GM12878 (cell line): ENCODE data around the gene PLEKHG2. TPM values are rescaled to one million over a fixed set of nuclear protein-coding genes. Genes with fewer than 3 reads are reported as not detected.
A peak's percentile ranks its signal among the peaks of the same experiment; 100 is the strongest.

Source experiments
- FOXK2 ChIP-seq: fragments of 450-650 bp; IDR thresholded peaks from 2 replicates; pipeline ENCODE4 v1.6.1; 2017; ENCODE audit warnings: mild to moderate bottlenecking, moderate library complexity
- LARP7 ChIP-seq: fragments of 450-650 bp; IDR thresholded peaks from 2 replicates; pipeline ENCODE4 v1.6.1; 2017; ENCODE audit warnings: mild to moderate bottlenecking
- MEF2A ChIP-seq: IDR thresholded peaks from 2 replicates; pipeline ENCODE4 v1.6.1; 2011; ENCODE audit warnings: low read depth, mild to moderate bottlenecking, low read length, moderate library complexity; ENCODE audit not compliant: insufficient read depth
- MTA3 ChIP-seq: IDR thresholded peaks from 2 replicates; pipeline ENCODE4 v1.6.1; 2012; ENCODE audit warnings: low read length, inconsistent platforms, borderline replicate concordance
- NFYA ChIP-seq: IDR thresholded peaks from 2 replicates; pipeline ENCODE4 v1.6.1; 2011; ENCODE audit warnings: low read depth, mild to moderate bottlenecking, low read length, improper control_type of control experiment, borderline replicate concordance
- POLR2AphosphoS5 ChIP-seq: IDR thresholded peaks from 2 replicates; pipeline ENCODE4 v1.6.1; 2011; ENCODE audit warnings: mild to moderate bottlenecking, low read length, inconsistent platforms
- SMAD1 ChIP-seq: fragments of 450-650 bp; IDR thresholded peaks from 2 replicates; pipeline ENCODE4 v1.6.1; 2018; ENCODE audit warnings: mild to moderate bottlenecking, low read depth; ENCODE audit not compliant: partially characterized antibody
- SUPT20H ChIP-seq: IDR thresholded peaks from 2 replicates; pipeline ENCODE4 v1.6.1; 2011; ENCODE audit warnings: low read depth, mild to moderate bottlenecking, low read length, moderate library complexity, borderline replicate concordance; ENCODE audit not compliant: control insufficient read depth
- TCF3 ChIP-seq: IDR thresholded peaks from 2 replicates; pipeline ENCODE4 v1.6.1; 2012; ENCODE audit warnings: low read depth, mild to moderate bottlenecking, low read length, borderline replicate concordance; ENCODE audit not compliant: insufficient read depth
- polyA plus RNA-seq, 11 experiments: library from polyadenylated mRNA; depleted of rRNA in 4 of 11; unstranded in 6 of 11; stranded (reverse) in 5 of 11; fragments of >200 nt; fragmentation: Nextera tagmentation in 4 of 11; fragmentation: Illumina TruSeq in 1 of 11; extraction: Ambion mirVana in 4 of 11; extraction: Trizol in 1 of 11; gene quantifications; 1 replicate in 1 of 11; 2 replicates in 10 of 11; pipeline versions ENCODE4 v1.2.1 to v1.2.3, GENCODE V29; 2011 to 2016; ENCODE audit warnings: inconsistent platforms in 2 of 11, missing spikeins in 2 of 11, low read depth in 1 of 11
- total RNA-seq, 4 experiments: library from RNA; depleted of rRNA in 3 of 4; stranded (reverse); fragments of >200 nt in 3 of 4; fragmentation: Illumina TruSeq in 1 of 4; extraction: Trizol in 1 of 4; gene quantifications; 2 replicates each; pipeline versions ENCODE4 v1.2.1 to v1.2.3, GENCODE V29; 2013 to 2021
- TF ChIP-seq, protein P1 (sequence below): fragments of 450-650 bp; IDR thresholded peaks from 2 replicates; pipeline ENCODE4 v1.6.1; 2017; ENCODE audit warnings: antibody characterized with exemption, mild to moderate bottlenecking, moderate library complexity
- TF ChIP-seq, protein P2 (sequence below): fragments of 150-350 bp; IDR thresholded peaks from 2 replicates; pipeline ENCODE4 v1.6.1; 2016; ENCODE audit warnings: low read depth, low read length
- TF ChIP-seq, protein P3 (sequence below): fragments of 450-650 bp; IDR thresholded peaks from 2 replicates; pipeline ENCODE4 v1.6.1; 2016; ENCODE audit warnings: mild to moderate bottlenecking
- TF ChIP-seq, protein P4 (sequence below): fragments of 450-650 bp; IDR thresholded peaks from 2 replicates; pipeline ENCODE4 v1.6.1; 2018; ENCODE audit warnings: borderline replicate concordance, mild to moderate bottlenecking; ENCODE audit not compliant: partially characterized antibody
- TF ChIP-seq, protein P5 (sequence below): IDR thresholded peaks from 2 replicates; pipeline ENCODE4 v1.6.1; 2011; ENCODE audit warnings: borderline replicate concordance, low read depth, mild to moderate bottlenecking, moderate library complexity, mixed read lengths, low read length; ENCODE audit not compliant: insufficient read depth; ENCODE audit errors: extremely low read length
- TF ChIP-seq, protein P6 (sequence below): fragments of 450-650 bp; conservative IDR thresholded peaks from 2 replicates; pipeline ENCODE4 v1.6.1; 2017; ENCODE audit warnings: mild to moderate bottlenecking, moderate library complexity

Gene PLEKHG2
- total and polyA plus RNA-seq, 10 of the 15 experiments (the other 5 are each of a cell fraction or from before 2014, with no cell fraction given) = 3.0 to 62.5 (median 17.2) TPM

DNA sequence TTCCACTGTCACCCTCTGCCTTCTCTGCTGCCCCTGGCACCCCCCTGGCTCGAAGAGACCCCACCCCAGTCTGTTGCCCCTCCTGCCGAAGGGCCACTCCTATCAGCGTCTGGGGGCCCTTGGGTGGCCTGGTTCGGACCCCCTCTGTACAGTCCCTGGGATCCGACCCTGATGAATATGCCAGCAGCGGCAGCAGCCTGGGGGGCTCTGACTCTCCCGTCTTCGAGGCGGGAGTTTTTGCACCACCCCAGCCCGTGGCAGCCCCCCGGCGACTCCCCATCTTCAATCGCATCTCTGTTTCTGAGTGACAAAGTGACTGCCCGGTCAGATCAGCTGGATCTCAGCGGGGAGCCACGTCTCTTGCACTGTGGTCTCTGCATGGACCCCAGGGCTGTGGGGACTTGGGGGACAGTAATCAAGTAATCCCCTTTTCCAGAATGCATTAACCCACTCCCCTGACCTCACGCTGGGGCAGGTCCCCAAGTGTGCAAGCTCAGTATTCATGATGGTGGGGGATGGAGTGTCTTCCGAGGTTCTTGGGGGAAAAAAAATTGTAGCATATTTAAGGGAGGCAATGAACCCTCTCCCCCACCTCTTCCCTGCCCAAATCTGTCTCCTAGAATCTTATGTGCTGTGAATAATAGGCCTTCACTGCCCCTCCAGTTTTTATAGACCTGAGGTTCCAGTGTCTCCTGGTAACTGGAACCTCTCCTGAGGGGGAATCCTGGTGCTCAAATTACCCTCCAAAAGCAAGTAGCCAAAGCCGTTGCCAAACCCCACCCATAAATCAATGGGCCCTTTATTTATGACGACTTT, 3.9 kb upstream of the PLEKHG2 start (continued):
- TF ChIP-seq, protein P1, sequence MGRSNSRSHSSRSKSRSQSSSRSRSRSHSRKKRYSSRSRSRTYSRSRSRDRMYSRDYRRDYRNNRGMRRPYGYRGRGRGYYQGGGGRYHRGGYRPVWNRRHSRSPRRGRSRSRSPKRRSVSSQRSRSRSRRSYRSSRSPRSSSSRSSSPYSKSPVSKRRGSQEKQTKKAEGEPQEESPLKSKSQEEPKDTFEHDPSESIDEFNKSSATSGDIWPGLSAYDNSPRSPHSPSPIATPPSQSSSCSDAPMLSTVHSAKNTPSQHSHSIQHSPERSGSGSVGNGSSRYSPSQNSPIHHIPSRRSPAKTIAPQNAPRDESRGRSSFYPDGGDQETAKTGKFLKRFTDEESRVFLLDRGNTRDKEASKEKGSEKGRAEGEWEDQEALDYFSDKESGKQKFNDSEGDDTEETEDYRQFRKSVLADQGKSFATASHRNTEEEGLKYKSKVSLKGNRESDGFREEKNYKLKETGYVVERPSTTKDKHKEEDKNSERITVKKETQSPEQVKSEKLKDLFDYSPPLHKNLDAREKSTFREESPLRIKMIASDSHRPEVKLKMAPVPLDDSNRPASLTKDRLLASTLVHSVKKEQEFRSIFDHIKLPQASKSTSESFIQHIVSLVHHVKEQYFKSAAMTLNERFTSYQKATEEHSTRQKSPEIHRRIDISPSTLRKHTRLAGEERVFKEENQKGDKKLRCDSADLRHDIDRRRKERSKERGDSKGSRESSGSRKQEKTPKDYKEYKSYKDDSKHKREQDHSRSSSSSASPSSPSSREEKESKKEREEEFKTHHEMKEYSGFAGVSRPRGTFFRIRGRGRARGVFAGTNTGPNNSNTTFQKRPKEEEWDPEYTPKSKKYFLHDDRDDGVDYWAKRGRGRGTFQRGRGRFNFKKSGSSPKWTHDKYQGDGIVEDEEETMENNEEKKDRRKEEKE = no peak
- TF ChIP-seq NFYA (no peak), MEF2A (no peak), SMAD1 (peak; percentile 90), TCF3 (no peak), MTA3 (no peak), LARP7 (no peak), FOXK2 (no peak), POLR2AphosphoS5 (peak; percentile 72), SUPT20H (no peak)
- TF ChIP-seq, protein P2, sequence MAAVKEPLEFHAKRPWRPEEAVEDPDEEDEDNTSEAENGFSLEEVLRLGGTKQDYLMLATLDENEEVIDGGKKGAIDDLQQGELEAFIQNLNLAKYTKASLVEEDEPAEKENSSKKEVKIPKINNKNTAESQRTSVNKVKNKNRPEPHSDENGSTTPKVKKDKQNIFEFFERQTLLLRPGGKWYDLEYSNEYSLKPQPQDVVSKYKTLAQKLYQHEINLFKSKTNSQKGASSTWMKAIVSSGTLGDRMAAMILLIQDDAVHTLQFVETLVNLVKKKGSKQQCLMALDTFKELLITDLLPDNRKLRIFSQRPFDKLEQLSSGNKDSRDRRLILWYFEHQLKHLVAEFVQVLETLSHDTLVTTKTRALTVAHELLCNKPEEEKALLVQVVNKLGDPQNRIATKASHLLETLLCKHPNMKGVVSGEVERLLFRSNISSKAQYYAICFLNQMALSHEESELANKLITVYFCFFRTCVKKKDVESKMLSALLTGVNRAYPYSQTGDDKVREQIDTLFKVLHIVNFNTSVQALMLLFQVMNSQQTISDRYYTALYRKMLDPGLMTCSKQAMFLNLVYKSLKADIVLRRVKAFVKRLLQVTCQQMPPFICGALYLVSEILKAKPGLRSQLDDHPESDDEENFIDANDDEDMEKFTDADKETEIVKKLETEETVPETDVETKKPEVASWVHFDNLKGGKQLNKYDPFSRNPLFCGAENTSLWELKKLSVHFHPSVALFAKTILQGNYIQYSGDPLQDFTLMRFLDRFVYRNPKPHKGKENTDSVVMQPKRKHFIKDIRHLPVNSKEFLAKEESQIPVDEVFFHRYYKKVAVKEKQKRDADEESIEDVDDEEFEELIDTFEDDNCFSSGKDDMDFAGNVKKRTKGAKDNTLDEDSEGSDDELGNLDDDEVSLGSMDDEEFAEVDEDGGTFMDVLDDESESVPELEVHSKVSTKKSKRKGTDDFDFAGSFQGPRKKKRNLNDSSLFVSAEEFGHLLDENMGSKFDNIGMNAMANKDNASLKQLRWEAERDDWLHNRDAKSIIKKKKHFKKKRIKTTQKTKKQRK = no peak
- TF ChIP-seq, protein P3, sequence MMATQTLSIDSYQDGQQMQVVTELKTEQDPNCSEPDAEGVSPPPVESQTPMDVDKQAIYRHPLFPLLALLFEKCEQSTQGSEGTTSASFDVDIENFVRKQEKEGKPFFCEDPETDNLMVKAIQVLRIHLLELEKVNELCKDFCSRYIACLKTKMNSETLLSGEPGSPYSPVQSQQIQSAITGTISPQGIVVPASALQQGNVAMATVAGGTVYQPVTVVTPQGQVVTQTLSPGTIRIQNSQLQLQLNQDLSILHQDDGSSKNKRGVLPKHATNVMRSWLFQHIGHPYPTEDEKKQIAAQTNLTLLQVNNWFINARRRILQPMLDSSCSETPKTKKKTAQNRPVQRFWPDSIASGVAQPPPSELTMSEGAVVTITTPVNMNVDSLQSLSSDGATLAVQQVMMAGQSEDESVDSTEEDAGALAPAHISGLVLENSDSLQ = no peak
- TF ChIP-seq, protein P4, sequence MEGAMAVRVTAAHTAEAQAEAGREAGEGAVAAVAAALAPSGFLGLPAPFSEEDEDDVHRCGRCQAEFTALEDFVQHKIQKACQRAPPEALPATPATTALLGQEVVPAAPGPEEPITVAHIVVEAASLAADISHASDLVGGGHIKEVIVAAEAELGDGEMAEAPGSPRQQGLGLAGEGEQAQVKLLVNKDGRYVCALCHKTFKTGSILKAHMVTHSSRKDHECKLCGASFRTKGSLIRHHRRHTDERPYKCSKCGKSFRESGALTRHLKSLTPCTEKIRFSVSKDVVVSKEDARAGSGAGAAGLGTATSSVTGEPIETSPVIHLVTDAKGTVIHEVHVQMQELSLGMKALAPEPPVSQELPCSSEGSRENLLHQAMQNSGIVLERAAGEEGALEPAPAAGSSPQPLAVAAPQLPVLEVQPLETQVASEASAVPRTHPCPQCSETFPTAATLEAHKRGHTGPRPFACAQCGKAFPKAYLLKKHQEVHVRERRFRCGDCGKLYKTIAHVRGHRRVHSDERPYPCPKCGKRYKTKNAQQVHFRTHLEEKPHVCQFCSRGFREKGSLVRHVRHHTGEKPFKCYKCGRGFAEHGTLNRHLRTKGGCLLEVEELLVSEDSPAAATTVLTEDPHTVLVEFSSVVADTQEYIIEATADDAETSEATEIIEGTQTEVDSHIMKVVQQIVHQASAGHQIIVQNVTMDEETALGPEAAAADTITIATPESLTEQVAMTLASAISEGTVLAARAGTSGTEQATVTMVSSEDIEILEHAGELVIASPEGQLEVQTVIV = no peak
- TF ChIP-seq, protein P5, sequence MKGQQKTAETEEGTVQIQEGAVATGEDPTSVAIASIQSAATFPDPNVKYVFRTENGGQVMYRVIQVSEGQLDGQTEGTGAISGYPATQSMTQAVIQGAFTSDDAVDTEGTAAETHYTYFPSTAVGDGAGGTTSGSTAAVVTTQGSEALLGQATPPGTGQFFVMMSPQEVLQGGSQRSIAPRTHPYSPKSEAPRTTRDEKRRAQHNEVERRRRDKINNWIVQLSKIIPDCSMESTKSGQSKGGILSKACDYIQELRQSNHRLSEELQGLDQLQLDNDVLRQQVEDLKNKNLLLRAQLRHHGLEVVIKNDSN = no peak
- TF ChIP-seq, protein P6, sequence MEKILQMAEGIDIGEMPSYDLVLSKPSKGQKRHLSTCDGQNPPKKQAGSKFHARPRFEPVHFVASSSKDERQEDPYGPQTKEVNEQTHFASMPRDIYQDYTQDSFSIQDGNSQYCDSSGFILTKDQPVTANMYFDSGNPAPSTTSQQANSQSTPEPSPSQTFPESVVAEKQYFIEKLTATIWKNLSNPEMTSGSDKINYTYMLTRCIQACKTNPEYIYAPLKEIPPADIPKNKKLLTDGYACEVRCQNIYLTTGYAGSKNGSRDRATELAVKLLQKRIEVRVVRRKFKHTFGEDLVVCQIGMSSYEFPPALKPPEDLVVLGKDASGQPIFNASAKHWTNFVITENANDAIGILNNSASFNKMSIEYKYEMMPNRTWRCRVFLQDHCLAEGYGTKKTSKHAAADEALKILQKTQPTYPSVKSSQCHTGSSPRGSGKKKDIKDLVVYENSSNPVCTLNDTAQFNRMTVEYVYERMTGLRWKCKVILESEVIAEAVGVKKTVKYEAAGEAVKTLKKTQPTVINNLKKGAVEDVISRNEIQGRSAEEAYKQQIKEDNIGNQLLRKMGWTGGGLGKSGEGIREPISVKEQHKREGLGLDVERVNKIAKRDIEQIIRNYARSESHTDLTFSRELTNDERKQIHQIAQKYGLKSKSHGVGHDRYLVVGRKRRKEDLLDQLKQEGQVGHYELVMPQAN = no peak
